ENCODE results near the gene C20orf202.

Gene C20orf202

DNA sequence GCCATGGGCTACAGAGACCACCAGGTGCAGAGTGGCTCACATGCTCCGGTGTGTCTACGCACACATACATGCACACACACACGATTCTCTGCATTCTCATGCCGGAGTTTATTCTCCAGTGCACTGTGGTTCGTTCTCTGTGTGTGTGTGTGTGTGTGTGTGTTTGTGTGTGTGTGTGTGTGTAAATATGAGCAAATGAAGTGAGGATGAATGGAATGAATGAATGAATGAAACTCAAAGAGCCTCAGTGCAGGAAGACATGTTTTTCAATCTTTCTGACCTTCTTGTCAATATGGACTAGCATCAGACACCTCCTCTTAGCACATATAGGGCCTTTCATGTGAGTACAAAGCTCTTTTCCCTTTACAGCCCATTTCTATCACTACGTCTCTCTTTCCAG lies 20.1 kb upstream of the C20orf202 start:
- DNase-seq (ENCODE audit: low read depth) = no peak

DNA sequence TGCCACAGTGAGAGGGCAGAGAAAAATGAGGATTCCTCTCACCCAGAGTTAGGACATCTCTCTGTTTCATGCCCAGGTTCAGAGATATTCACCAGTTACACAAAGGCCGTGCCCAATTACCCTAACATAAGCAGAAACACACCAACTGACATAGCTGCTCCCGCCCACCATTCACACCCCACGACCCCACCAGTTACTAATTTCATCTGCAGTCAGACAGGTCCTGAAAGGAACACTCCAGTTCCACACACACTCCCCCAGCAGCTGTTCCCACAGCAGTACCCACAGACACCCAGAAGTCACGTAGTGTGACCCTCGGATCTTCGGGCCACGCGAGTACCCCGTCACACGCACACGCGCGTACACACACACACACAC lies 19.0 kb upstream of the C20orf202 start:
- no peak overlapping the region for H3K4me3 ChIP-seq (ENCODE audit: low read length)
- TF ChIP-seq CTCF (conservative IDR thresholded peaks at IDR 0.05; ENCODE audit: low read depth, low read length) = no peak
- DNase-seq (ENCODE audit: low read depth) = no peak

More for the DNA sequence above, 20.1 kb upstream of the C20orf202 start:
- no peak overlapping the region for H3K4me3 ChIP-seq (ENCODE audit: low read length)
- TF ChIP-seq CTCF (conservative IDR thresholded peaks at IDR 0.05; ENCODE audit: low read depth, low read length) = no peak

- DNase-seq (ENCODE audit: low read depth) = no peak
- peak within 1 kb of the TSS; percentile 33 for H3K4me3 ChIP-seq (ENCODE audit: low read length)
- no peak for TF ChIP-seq CTCF (conservative IDR thresholded peaks at IDR 0.05; ENCODE audit: low read depth, low read length)
Observed at GRCh38 chr20:1184638-1185315, 18.5 kb upstream of the C20orf202 start, which contains the start of gene TMEM74B. TMEM74B (minus strand) TSS chr20:1184981; CDS start chr20:1183801, 1,180 bp downstream.

DNA sequence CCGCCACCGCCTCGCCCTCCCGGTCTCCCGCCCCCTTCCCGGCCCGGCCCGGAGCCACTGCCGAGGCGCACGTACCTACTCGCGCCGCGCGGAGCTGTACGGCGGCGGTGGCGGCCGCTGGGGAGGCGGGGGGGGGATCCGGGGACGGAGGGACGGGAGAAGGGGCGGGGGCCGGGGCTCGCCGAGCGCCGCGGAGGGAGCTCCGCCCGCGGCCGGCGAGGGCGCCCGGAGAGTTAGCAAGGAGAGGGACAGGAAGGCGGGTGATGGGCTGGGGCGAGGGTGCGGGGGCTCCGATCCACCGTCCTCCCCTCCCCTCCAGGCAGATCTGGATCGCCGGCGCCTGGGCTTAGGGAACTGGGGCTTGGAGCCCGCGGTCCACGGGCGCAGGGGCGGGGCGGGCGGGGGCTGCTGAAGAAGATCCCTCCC lies 17.9 kb upstream of the C20orf202 start:
- no peak for DNase-seq (ENCODE audit: low read depth)

GRCh38 chr20:1185790-1186334 lies 17.4 kb upstream of the C20orf202 start:
- H3K4me3 ChIP-seq (ENCODE audit: low read length) = peak overlapping the region; percentile 33
- DNase-seq (ENCODE audit: low read depth) = no peak
- peak; percentile 76 for TF ChIP-seq CTCF (conservative IDR thresholded peaks at IDR 0.05; ENCODE audit: low read depth, low read length)

More for the DNA sequence above, 17.9 kb upstream of the C20orf202 start:
- no peak for TF ChIP-seq CTCF (conservative IDR thresholded peaks at IDR 0.05; ENCODE audit: low read depth, low read length)
- peak overlapping the region; percentile 33 for H3K4me3 ChIP-seq (ENCODE audit: low read length)

DNA sequence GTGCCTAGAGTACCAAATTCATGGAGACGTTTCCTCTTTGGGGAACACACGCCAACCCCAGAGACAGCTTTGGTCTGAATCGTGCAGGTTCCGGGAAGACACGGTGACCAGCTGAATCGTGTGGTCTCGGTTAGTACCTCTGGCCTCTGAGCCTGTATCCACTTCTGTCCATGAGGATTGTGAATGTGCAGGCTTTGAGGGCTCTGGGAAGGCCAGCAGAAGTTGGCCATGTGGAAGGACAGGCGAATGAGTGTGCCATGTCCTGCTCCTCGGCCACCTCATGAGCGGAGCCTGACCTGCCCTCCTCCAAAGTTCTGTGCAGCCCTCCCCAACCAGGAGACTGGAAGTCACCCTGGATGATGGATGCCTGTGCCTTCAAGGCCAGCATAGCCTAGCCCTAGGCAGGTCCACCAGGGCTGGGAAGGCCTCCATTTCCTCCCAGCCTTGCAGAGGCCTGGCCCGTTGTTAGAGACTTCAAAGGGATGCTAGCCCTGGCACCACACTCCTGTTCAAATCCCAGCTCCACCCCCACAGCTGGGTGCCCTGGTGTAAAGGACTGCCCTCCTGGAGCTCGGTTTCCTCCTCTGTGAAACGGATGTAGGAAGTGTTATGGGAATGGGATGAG lies 16.8 kb upstream of the C20orf202 start:
- H3K4me3 ChIP-seq (ENCODE audit: low read length) = no peak overlapping the region
- TF ChIP-seq CTCF (conservative IDR thresholded peaks at IDR 0.05; ENCODE audit: low read depth, low read length) = no peak
- no peak for DNase-seq (ENCODE audit: low read depth)

All from retinal pigment epithelial cell (primary cell).